Loucy (cell line): ENCODE data around the gene NUB1.

Experiments used
- H2AFZ ChIP-seq: fragments of 200-600 bp; sonication (generic); 2 replicates; pipeline ENCODE4 v1.6.0; 2016; ENCODE audit warnings: antibody characterized with exemption, mild to moderate bottlenecking, low read length, moderate library complexity
- H3F3A ChIP-seq: fragments of 200-600 bp; 2 replicates; pipeline ENCODE4 v1.6.0; 2016; ENCODE audit warnings: antibody characterized with exemption, low read depth, mild to moderate bottlenecking
- H3K27me3 ChIP-seq: fragments of 200-600 bp; sonication (generic); 2 replicates; pipeline ENCODE4 v1.6.1; 2014; ENCODE audit warnings: low read length, mild to moderate bottlenecking; ENCODE audit not compliant: insufficient read depth, poor library complexity, severe bottlenecking
- H3K36me3 ChIP-seq: fragments of 200-600 bp; sonication (generic); 2 replicates; pipeline ENCODE4 v1.6.1; 2016; ENCODE audit warnings: low read length; ENCODE audit not compliant: insufficient read depth
- H3K4me1 ChIP-seq: fragments of 200-600 bp; sonication (generic); 2 replicates; pipeline ENCODE4 v1.5.1; 2014; ENCODE audit warnings: low read length, mild to moderate bottlenecking; ENCODE audit not compliant: insufficient read depth, poor library complexity, severe bottlenecking
- H3K4me2 ChIP-seq: fragments of 200-600 bp; sonication (generic); 2 replicates; pipeline ENCODE4 v1.6.0; 2014; ENCODE audit warnings: antibody characterized with exemption, low read length, low read depth, mild to moderate bottlenecking; ENCODE audit not compliant: poor library complexity, severe bottlenecking
- H3K4me3 ChIP-seq: fragments of 200-600 bp; sonication (generic); 2 replicates; pipeline ENCODE4 v1.5.1; 2014; ENCODE audit warnings: low read length, mild to moderate bottlenecking, mixed read lengths; ENCODE audit not compliant: poor library complexity, severe bottlenecking
- H3K79me2 ChIP-seq: fragments of 200-600 bp; sonication (generic); 2 replicates; pipeline ENCODE4 v1.6.1; 2014; ENCODE audit warnings: low read length; ENCODE audit not compliant: insufficient read depth
- H3K9ac ChIP-seq: fragments of 200-600 bp; sonication (generic); 2 replicates; pipeline ENCODE4 v1.6.0; 2014; ENCODE audit warnings: mild to moderate bottlenecking, low read depth, low read length, moderate library complexity; ENCODE audit not compliant: poor library complexity, severe bottlenecking
- H3K9me2 ChIP-seq: fragments of 200-600 bp; sonication (generic); replicated peaks from 2 replicates; pipeline ENCODE4 v1.6.1; 2016; ENCODE audit warnings: low read depth, low read length, mixed read lengths
- H3K9me3 ChIP-seq: fragments of 200-600 bp; sonication (generic); 2 replicates; pipeline ENCODE4 v1.6.1; 2014; ENCODE audit warnings: mild to moderate bottlenecking, antibody characterized with exemption, low read length, low read depth; ENCODE audit not compliant: insufficient read depth
- H4K20me1 ChIP-seq: fragments of 200-600 bp; sonication (generic); 2 replicates; pipeline ENCODE4 v1.6.0; 2014; ENCODE audit warnings: antibody characterized with exemption, low read length, mild to moderate bottlenecking; ENCODE audit not compliant: insufficient read depth, poor library complexity, severe bottlenecking
- CTCF ChIP-seq: fragments of 200-600 bp; sonication (generic); conservative IDR thresholded peaks from 2 replicates; pipeline ENCODE4 v1.5.1; 2014; ENCODE audit warnings: mild to moderate bottlenecking, antibody characterized with exemption, low read length
- EZH2phosphoT487 ChIP-seq: fragments of 200-600 bp; IDR thresholded peaks from 2 replicates; pipeline ENCODE4 v1.6.1; 2018; ENCODE audit warnings: antibody characterized with exemption, mild to moderate bottlenecking, moderate library complexity, borderline replicate concordance

Gene NUB1

GRCh38 chr7:151390598-151391357 lies 49.2 kb downstream of the NUB1 start:
- Histone ChIP-seq H3F3A (no peaks in the 10 kb centered on the region), H3K36me3 (no peaks in the 10 kb centered on the region), H2AFZ (no peak overlapping the region), H4K20me1 (no peaks in the 10 kb centered on the region), H3K9me3 (no peaks in the 10 kb centered on the region), H3K4me2 (no peak overlapping the region), H3K79me2 (no peaks in the 10 kb centered on the region), H3K4me1 (peaks cover 11% of the 10 kb centered on the region), H3K9ac (no peak overlapping the region), H3K9me2 (no peaks in the 10 kb centered on the region), H3K27me3 (no peaks in the 10 kb centered on the region), H3K4me3 (no peak overlapping the region)
- no peak for TF ChIP-seq CTCF
- TF ChIP-seq EZH2phosphoT487: no peak

- Histone ChIP-seq H3K9me3 (no peaks in the 10 kb centered on the region), H3K4me2 (no peak overlapping the region), H4K20me1 (no peaks in the 10 kb centered on the region), H3K4me3 (no peak overlapping the region), H3K79me2 (no peaks in the 10 kb centered on the region), H3K4me1 (peaks cover 11% of the 10 kb centered on the region), H3K9ac (no peak overlapping the region), H3F3A (no peaks in the 10 kb centered on the region), H3K36me3 (no peaks in the 10 kb centered on the region), H2AFZ (no peak overlapping the region), H3K27me3 (no peaks in the 10 kb centered on the region), H3K9me2 (no peaks in the 10 kb centered on the region)
- TF ChIP-seq CTCF: no peak
- no peak for TF ChIP-seq EZH2phosphoT487
Observed at GRCh38 chr7:151391358-151391730, 49.7 kb downstream of the NUB1 start.

- no peak overlapping the region for H3K9ac ChIP-seq
- H3K27me3 ChIP-seq: no peaks in the 10 kb centered on the region
- no peaks in the 10 kb centered on the region for H3F3A ChIP-seq
- no peak overlapping the region for H3K4me2 ChIP-seq
- TF ChIP-seq CTCF (no peak), EZH2phosphoT487 (no peak)
- no peaks in the 10 kb centered on the region for H3K79me2 ChIP-seq
- H3K9me2 ChIP-seq: no peaks in the 10 kb centered on the region
- no peaks in the 10 kb centered on the region for H3K9me3 ChIP-seq
- no peaks in the 10 kb centered on the region for H4K20me1 ChIP-seq
- no peak overlapping the region for H3K4me3 ChIP-seq
- H3K4me1 ChIP-seq: peaks cover 11% of the 10 kb centered on the region
- no peak overlapping the region for H2AFZ ChIP-seq
- no peaks in the 10 kb centered on the region for H3K36me3 ChIP-seq
Observed at GRCh38 chr7:151392002-151392401, 50.4 kb downstream of the NUB1 start.
